ENCODE results near the gene LTBP1.

DNA sequence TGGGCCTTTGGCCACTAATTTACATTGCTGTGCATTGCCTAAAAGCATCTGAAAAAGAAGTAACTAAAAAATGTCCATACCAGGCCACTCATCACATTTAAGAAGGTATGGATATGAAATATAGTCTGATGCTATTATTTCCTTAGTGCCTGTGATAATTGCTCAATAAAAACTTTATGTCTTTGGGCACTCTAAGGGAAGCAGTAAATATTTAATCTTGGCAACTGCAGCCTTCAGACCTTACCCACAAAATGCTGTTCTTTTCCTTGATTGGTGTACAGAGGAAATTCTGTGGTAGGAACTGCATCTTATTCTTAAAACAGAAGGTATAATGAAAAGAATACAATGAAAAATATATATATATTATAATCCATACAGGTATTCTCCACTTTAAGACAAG, 403.9 kb downstream of the LTBP1 start:
- TF ChIP-seq, protein P1, sequence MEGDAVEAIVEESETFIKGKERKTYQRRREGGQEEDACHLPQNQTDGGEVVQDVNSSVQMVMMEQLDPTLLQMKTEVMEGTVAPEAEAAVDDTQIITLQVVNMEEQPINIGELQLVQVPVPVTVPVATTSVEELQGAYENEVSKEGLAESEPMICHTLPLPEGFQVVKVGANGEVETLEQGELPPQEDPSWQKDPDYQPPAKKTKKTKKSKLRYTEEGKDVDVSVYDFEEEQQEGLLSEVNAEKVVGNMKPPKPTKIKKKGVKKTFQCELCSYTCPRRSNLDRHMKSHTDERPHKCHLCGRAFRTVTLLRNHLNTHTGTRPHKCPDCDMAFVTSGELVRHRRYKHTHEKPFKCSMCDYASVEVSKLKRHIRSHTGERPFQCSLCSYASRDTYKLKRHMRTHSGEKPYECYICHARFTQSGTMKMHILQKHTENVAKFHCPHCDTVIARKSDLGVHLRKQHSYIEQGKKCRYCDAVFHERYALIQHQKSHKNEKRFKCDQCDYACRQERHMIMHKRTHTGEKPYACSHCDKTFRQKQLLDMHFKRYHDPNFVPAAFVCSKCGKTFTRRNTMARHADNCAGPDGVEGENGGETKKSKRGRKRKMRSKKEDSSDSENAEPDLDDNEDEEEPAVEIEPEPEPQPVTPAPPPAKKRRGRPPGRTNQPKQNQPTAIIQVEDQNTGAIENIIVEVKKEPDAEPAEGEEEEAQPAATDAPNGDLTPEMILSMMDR (IDR thresholded peaks at IDR 0.05): no peak
- TF ChIP-seq POLR2A (IDR thresholded peaks at IDR 0.05): no peak
